Measurements from ENCODE around the gene ADSS1. TPM values are rescaled to one million over a fixed set of nuclear protein-coding genes. Genes with fewer than 3 reads are reported as not detected.
"Not testable (repeated sequence)": the region's sequence is repeated elsewhere in the genome, so short reads cannot be mapped to it uniquely, and the experiment has no call there.

Gene ADSS1
- total and polyA plus RNA-seq, 4 donors: 5.3 to 9.3 (median 7.1) TPM

- WGBS, 2 donors: 93 to 94% methylated on average over 17 of the region's 17 CpGs
- Histone ChIP-seq H3K36me3 (ENCODE audit: control insufficient read depth in 4 of 4, insufficient read depth in 4 of 4, low read length in 4 of 4) (no peaks in the 10 kb centered on the region), H3K9me3 (ENCODE audit: control insufficient read depth in 4 of 4, insufficient read depth in 3 of 4, low read length in 3 of 4) (no peaks in the 10 kb centered on the region), H3K4me1 (ENCODE audit: control insufficient read depth in 5 of 5, insufficient read depth in 5 of 5, low read length in 5 of 5) (peaks cover 0 to 15% (median 10%) of the 10 kb centered on the region in 5 donors), H3K27ac (ENCODE audit: low read depth in 1 of 2, low read length in 1 of 2) (no peak overlapping the region), H3K9ac (ENCODE audit: insufficient read depth in 1 of 2, low read length in 2 of 2) (no peak overlapping the region), H3K27me3 (ENCODE audit: control insufficient read depth in 3 of 3, insufficient read depth in 3 of 3, low read length in 2 of 3) (no peaks in the 10 kb centered on the region), H3K4me3 (no peak overlapping the region)
- TF ChIP-seq, protein P1, sequence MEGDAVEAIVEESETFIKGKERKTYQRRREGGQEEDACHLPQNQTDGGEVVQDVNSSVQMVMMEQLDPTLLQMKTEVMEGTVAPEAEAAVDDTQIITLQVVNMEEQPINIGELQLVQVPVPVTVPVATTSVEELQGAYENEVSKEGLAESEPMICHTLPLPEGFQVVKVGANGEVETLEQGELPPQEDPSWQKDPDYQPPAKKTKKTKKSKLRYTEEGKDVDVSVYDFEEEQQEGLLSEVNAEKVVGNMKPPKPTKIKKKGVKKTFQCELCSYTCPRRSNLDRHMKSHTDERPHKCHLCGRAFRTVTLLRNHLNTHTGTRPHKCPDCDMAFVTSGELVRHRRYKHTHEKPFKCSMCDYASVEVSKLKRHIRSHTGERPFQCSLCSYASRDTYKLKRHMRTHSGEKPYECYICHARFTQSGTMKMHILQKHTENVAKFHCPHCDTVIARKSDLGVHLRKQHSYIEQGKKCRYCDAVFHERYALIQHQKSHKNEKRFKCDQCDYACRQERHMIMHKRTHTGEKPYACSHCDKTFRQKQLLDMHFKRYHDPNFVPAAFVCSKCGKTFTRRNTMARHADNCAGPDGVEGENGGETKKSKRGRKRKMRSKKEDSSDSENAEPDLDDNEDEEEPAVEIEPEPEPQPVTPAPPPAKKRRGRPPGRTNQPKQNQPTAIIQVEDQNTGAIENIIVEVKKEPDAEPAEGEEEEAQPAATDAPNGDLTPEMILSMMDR (IDR thresholded peaks at IDR 0.05; ENCODE audit: control extremely low read depth, extremely low read depth): no peak
- DNase-seq: no peak
- no peak for ATAC-seq (ENCODE audit: insufficient read depth, low FRiP score)
Measured at GRCh38 chr14:104728631-104729030, 4.6 kb downstream of the ADSS1 start.

GRCh38 chr14:104729176-104729834, 5.3 kb downstream of the ADSS1 start:
- not testable (repeated sequence) for DNase-seq
- peaks cover 0 to 13% (median 10%) of the 10 kb centered on the region in 5 donors for H3K4me1 ChIP-seq (ENCODE audit: control insufficient read depth in 5 of 5, insufficient read depth in 5 of 5, low read length in 5 of 5)
- 94 to 95% methylated on average over 42 to 68 of the region's 73 CpGs for WGBS, 2 donors

DNA sequence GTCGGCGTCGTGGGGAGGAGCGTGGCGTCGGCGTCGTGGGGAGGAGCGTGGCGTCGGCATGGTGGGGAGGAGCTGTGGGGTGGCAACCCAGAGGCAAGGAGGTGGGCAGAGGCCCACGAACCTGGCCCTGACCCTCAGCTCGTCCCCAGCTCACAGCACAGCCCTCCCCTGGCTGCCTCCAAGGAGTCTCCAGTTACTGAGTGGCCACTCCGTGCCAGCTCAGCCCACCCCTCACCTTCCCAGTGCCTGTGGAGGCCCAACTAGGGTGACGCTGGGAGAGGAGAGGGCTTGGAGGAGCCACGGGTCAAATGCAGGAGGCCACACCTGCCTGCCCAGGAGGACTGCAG, 5.8 kb downstream of the ADSS1 start:
- TF ChIP-seq, protein P1 (IDR thresholded peaks at IDR 0.05; ENCODE audit: control extremely low read depth, extremely low read depth): no peak
- ATAC-seq (ENCODE audit: insufficient read depth, low FRiP score): no peak
- H3K9ac ChIP-seq (ENCODE audit: insufficient read depth in 1 of 2, low read length in 2 of 2): no peak overlapping the region

More at GRCh38 chr14:104729176-104729834, 5.3 kb downstream of the ADSS1 start:
- ATAC-seq (ENCODE audit: insufficient read depth, low FRiP score); H3K9me3 ChIP-seq (ENCODE audit: control insufficient read depth in 4 of 4, insufficient read depth in 3 of 4, low read length in 3 of 4); H3K4me3 ChIP-seq; H3K36me3 ChIP-seq (ENCODE audit: control insufficient read depth in 4 of 4, insufficient read depth in 4 of 4, low read length in 4 of 4); H3K27ac ChIP-seq (ENCODE audit: low read depth in 1 of 2, low read length in 1 of 2); H3K27me3 ChIP-seq (ENCODE audit: control insufficient read depth in 3 of 3, insufficient read depth in 3 of 3, low read length in 2 of 3); H3K9ac ChIP-seq (ENCODE audit: insufficient read depth in 1 of 2, low read length in 2 of 2): not testable (repeated sequence)

DNA sequence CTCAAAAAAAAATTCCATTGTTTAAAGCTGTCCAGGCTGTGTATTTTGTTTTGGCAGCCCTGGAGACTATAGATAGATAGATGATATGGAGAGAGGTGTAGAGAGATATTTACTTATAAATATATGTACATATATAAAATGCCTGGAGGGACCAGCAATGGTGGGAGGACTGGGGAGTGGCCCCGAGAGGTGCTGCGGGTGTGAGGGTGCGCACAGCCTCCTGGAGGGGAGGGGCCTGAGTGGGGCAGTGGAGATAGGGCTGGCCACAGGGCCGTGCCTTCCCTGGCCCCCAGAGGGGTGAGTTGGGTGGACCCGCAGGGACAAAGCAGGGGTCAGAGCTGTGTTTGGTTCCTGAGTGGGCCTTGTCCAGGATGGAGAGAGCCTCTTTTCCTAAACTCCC, 6.5 kb downstream of the ADSS1 start:
- Histone ChIP-seq H3K27ac (ENCODE audit: low read depth in 1 of 2, low read length in 1 of 2) (no peak overlapping the region), H3K4me3 (no peak overlapping the region), H3K9ac (ENCODE audit: insufficient read depth in 1 of 2, low read length in 2 of 2) (no peak overlapping the region), H3K9me3 (ENCODE audit: control insufficient read depth in 4 of 4, insufficient read depth in 3 of 4, low read length in 3 of 4) (no peaks in the 10 kb centered on the region), H3K36me3 (ENCODE audit: control insufficient read depth in 4 of 4, insufficient read depth in 4 of 4, low read length in 4 of 4) (no peaks in the 10 kb centered on the region), H3K4me1 (ENCODE audit: control insufficient read depth in 5 of 5, insufficient read depth in 5 of 5, low read length in 5 of 5) (peaks cover 0 to 9% (median 4%) of the 10 kb centered on the region in 5 donors), H3K27me3 (ENCODE audit: control insufficient read depth in 3 of 3, insufficient read depth in 3 of 3, low read length in 2 of 3) (no peaks in the 10 kb centered on the region)
- ATAC-seq (ENCODE audit: insufficient read depth, low FRiP score): no peak
- WGBS, 2 donors: 89 to 90% methylated on average over 5 of the region's 5 CpGs
- DNase-seq: no peak
- TF ChIP-seq, protein P1 (IDR thresholded peaks at IDR 0.05; ENCODE audit: control extremely low read depth, extremely low read depth): no peak

More for the DNA sequence above, 5.8 kb downstream of the ADSS1 start:
- H3K4me1 ChIP-seq (ENCODE audit: control insufficient read depth in 5 of 5, insufficient read depth in 5 of 5, low read length in 5 of 5): peaks cover 0 to 9% (median 5%) of the 10 kb centered on the region in 5 donors
- no peak overlapping the region for H3K4me3 ChIP-seq
- no peak for DNase-seq
- H3K27ac ChIP-seq (ENCODE audit: low read depth in 1 of 2, low read length in 1 of 2): no peak overlapping the region
- WGBS, 2 donors: 90 to 92% methylated on average over 4 to 16 of the region's 16 CpGs
- H3K36me3 ChIP-seq (ENCODE audit: control insufficient read depth in 4 of 4, insufficient read depth in 4 of 4, low read length in 4 of 4): no peaks in the 10 kb centered on the region
- no peaks in the 10 kb centered on the region for H3K9me3 ChIP-seq (ENCODE audit: control insufficient read depth in 4 of 4, insufficient read depth in 3 of 4, low read length in 3 of 4)
- H3K27me3 ChIP-seq (ENCODE audit: control insufficient read depth in 3 of 3, insufficient read depth in 3 of 3, low read length in 2 of 3): no peaks in the 10 kb centered on the region

All from lung (tissue), 12 donors.